Measurements from ENCODE around the gene ZBTB45.
"Not testable (repeated sequence)": the region's sequence is repeated elsewhere in the genome, so short reads cannot be mapped to it uniquely, and the experiment has no call there.

Gene ZBTB45

GRCh38 chr19:58474997-58475713, 44.5 kb downstream of the ZBTB45 start:
- no peak for DNase-seq (ENCODE audit: low spot score)

- DNase-seq (ENCODE audit: low spot score): no peak
Measured at GRCh38 chr19:58474291-58474996, 45.2 kb downstream of the ZBTB45 start.

GRCh38 chr19:58473775-58474174, 45.8 kb downstream of the ZBTB45 start:
- no peak for DNase-seq (ENCODE audit: low spot score)

- no peak for DNase-seq (ENCODE audit: low spot score)
Measured at GRCh38 chr19:58471736-58472135, 47.9 kb downstream of the ZBTB45 start.

GRCh38 chr19:58470837-58471543, 48.6 kb downstream of the ZBTB45 start:
- not testable (repeated sequence) for DNase-seq (ENCODE audit: low spot score)

- DNase-seq (ENCODE audit: low spot score): no peak
Measured at GRCh38 chr19:58469241-58470013, 50.2 kb downstream of the ZBTB45 start.

- no peak for DNase-seq (ENCODE audit: low spot score)
Measured at GRCh38 chr19:58468216-58468839, 51.3 kb downstream of the ZBTB45 start.

- peak; percentile 99 for DNase-seq (ENCODE audit: low spot score)
Measured at GRCh38 chr19:58466760-58467589, 52.6 kb downstream of the ZBTB45 start, which contains the start of gene ZNF324. Gene ZNF324, plus strand, starts transcription at chr19:58467080. Its CDS starts 2,106 bp downstream, at chr19:58469186.

- DNase-seq (ENCODE audit: low spot score): no peak
Measured at GRCh38 chr19:58466089-58466759, 53.4 kb downstream of the ZBTB45 start.
